HG03095 (cell line): Measurements from ENCODE around the gene CHM.

Source experiments
- ATAC-seq: cut with Tn5 transposase; IDR thresholded peaks from one replicate; pipeline ENCODE4 v1.9.1; 2021; ENCODE audit warnings: moderate library complexity; ENCODE audit not compliant: unreplicated experiment

Gene CHM

GRCh38 chrX:85907316-85907715, 140.0 kb downstream of the CHM start:
- ATAC-seq = no peak

DNA sequence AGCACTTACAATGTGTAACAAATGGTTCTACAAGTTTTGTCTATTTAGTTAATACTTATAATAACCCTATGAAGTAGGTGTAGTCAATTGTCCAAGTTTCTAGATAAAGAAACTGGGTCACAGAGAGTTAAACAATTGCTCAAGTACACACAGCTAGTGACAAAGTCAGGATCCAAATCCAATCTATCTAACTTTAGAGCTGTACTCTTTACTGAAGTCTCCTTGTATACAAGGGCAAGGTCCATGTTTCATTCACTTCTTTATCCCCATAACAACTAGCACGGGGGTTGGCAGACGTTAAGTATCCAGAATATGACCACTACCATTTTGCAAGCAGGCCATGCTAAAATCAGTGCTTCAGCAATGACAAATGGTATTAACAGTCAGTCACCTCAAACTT, 141.0 kb downstream of the CHM start:
- ATAC-seq = no peak

- ATAC-seq = no peak
These were observed 141.5 kb downstream of the CHM start for GRCh38 chrX:85905851-85906250.

- no peak for ATAC-seq
These were observed 143.5 kb downstream of the CHM start for GRCh38 chrX:85903692-85904471.

DNA sequence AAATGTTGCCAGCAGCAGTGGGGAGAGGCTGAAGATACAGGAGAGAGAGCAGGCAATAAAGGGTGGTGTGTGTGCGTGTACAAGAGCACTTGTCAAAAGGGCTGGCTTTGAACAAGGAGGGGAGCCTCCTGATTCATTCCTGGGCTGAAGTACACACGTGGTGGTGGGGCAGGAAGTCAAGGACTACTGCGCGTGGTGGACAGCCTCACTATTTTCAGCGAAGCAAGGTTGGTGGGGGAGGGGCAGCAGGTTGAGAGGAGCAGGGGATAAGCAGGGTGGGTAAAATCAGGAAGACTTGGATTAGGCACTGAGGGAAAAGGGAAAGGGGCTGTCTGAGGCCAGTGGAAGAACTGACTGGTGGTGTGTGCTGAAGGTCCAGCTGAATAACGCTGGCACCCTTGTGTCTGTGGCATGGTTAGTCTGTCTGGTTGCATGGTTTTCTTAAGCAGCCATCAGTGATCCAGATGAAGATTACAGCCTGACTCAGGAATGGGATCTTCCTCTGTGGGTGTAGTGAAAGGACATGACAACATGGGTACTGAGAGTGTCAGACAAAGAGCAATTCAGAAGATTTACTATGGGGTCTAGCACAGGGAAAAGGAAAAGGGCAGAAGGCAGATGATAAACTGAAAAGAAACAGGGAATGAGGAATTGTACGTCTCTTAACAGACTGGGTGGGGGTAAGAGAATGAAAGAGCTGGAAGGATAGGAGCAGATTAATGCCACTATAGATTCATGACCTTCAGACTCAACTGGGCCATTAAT, 149.8 kb downstream of the CHM start:
- ATAC-seq = no peak

- no peak for ATAC-seq
These were observed 164.8 kb downstream of the CHM start for GRCh38 chrX:85882601-85883000.

DNA sequence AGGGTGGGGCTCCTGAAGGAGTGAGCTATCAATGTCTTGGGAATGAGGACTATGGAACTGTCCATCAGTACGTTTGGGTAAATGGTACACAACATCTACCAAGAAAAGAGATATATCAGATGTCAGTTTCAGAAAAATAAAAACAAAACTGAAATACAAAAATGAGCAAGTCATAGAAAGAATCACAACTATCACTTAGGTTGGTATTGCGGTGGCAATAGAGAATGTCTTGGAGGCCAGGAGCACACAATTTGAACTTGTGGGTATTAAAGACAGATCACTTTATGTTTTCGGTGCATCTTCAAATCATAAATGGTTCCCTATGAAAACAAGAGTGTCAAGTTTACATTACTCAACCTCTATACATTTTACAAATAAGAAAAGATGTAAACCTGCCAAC, 176.8 kb downstream of the CHM start:
- no peak for ATAC-seq

GRCh38 chrX:85865324-85865723, 182.0 kb downstream of the CHM start:
- ATAC-seq = no peak

DNA sequence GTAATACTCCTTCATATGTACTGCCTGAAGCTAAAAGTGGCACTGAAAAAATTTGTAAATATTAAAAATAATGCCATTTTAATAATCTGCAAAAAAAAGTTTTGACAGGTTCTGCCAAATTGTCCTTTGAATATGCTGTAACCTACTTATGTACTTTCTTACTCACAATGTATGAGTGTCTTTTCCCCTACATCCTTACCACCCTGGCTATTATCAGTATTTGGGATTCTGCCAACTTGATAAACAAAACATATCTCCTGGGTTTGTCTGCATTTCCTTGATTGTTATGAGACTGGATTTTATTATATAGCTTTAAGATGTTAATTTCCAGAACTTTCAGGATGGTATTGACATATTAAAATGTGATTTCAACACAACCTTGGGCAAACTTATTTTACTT, 187.9 kb downstream of the CHM start:
- no peak for ATAC-seq

- no peak for ATAC-seq
These were observed 195.9 kb downstream of the CHM start for GRCh38 chrX:85851418-85851817.

DNA sequence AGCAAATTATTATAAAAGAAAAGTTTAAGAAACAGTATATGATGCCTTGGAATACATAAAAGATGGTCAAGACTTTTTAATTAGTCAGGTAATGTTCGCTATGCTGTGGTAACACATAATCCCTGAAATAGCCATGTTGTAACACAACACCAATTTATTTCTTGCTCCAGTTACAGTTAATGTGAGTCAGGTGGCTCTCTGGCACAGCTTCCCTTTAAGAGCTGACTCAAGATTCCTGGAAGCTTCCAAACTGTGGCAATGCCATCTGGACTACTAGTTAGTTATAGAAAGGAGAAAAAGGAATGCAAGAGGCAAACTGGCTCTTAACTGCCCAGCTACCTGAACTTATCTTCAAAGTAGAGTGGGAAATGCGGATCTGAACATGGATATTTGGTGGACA, 210.5 kb downstream of the CHM start:
- no peak for ATAC-seq

GRCh38 chrX:85828771-85829170, 218.6 kb downstream of the CHM start:
- no peak for ATAC-seq

- ATAC-seq = no peak
These were observed 232.1 kb downstream of the CHM start for GRCh38 chrX:85815203-85815751.
